Tibial artery (tissue), 4 donors: Measurements from ENCODE around the gene ARRDC4.

ENCODE experiments used
- DNase-seq, 2 donors: peaks; one replicate each; pipeline ENCODE4 v3.0.0-alpha.2; 2019
- H3K27ac ChIP-seq, 2 donors: fragments of 200-600 bp; sonication (generic) in 1 of 2; 1 replicate in 1 of 2; 2 replicates in 1 of 2; pipeline ENCODE4 v1.5.1; 2018 to 2019; ENCODE audit warnings: mild to moderate bottlenecking in 1 of 2
- H3K27me3 ChIP-seq, 2 donors: fragments of 200-600 bp; sonication (generic) in 1 of 2; one replicate each; pipeline versions ENCODE4 v1.5.1 to v1.6.0; 2016 to 2019
- H3K36me3 ChIP-seq, 3 donors: fragments of 200-600 bp; sonication (generic) in 2 of 3; one replicate each; pipeline ENCODE4 v1.5.1; 2016 to 2019; ENCODE audit warnings: mild to moderate bottlenecking in 2 of 3
- H3K4me1 ChIP-seq, 4 donors: fragments of 200-600 bp; sonication (generic) in 2 of 4; 1 replicate in 3 of 4; 2 replicates in 1 of 4; pipeline ENCODE4 v1.5.1; 2016 to 2019
- H3K4me3 ChIP-seq, 2 donors: fragments of 200-600 bp; sonication (generic) in 1 of 2; 1 replicate in 1 of 2; 2 replicates in 1 of 2; pipeline ENCODE4 v1.5.1; 2018 to 2019; ENCODE audit warnings: mild to moderate bottlenecking in 2 of 2
- H3K9me3 ChIP-seq, 3 donors: fragments of 200-600 bp; sonication (generic) in 1 of 3; one replicate each; pipeline ENCODE4 v1.5.1; 2016 to 2019
- CTCF ChIP-seq, 2 experiments: fragments of 200-600 bp in 1 of 2; fragments of 450-650 bp in 1 of 2; IDR thresholded peaks; one replicate each; pipeline ENCODE4 v1.5.1; 2017 to 2019; ENCODE audit warnings: antibody characterized with exemption in 2 of 2, mild to moderate bottlenecking in 1 of 2, moderate library complexity in 1 of 2
- intact Hi-C: fragments of 100-400 bp; cut with DNase I; formaldehyde crosslinking; loops from one replicate; pipeline ENCODE4 v1.15.0; 2023; ENCODE audit warnings: low total_unique reads

Gene ARRDC4

GRCh38 chr15:98003518-98003917 lies 43.0 kb downstream of the ARRDC4 start:
- H3K27me3 ChIP-seq, result no peaks in the 10 kb centered on the region
- H3K36me3 ChIP-seq, result no peaks in the 10 kb centered on the region
- no peaks in the 10 kb centered on the region for H3K9me3 ChIP-seq
- no peak for DNase-seq
- peaks cover 0 to 8% (median 0%) of the 10 kb centered on the region in 4 donors for H3K4me1 ChIP-seq
- TF ChIP-seq CTCF (IDR thresholded peaks at IDR 0.05), result no peak
- intact Hi-C loops, result no loop called here
- no peak overlapping the region for H3K4me3 ChIP-seq
- no peak overlapping the region for H3K27ac ChIP-seq

- no peak for DNase-seq
- Histone ChIP-seq H3K27me3 (no peaks in the 10 kb centered on the region), H3K4me3 (no peak overlapping the region), H3K27ac (no peak overlapping the region), H3K36me3 (no peaks in the 10 kb centered on the region), H3K9me3 (no peaks in the 10 kb centered on the region), H3K4me1 (peaks cover 0 to 8% (median 0%) of the 10 kb centered on the region in 4 donors)
- no peak for TF ChIP-seq CTCF (IDR thresholded peaks at IDR 0.05)
- intact Hi-C loops, result no loop called here
Observed at GRCh38 chr15:98003996-98004395, 43.5 kb downstream of the ARRDC4 start.

GRCh38 chr15:98005659-98006058 lies 45.2 kb downstream of the ARRDC4 start:
- H3K27ac ChIP-seq, result no peak overlapping the region

GRCh38 chr15:98009169-98009568 lies 48.7 kb downstream of the ARRDC4 start:
- no peak for DNase-seq
- Histone ChIP-seq H3K4me3 (no peak overlapping the region), H3K4me1 (peaks cover 0 to 8% (median 0%) of the 10 kb centered on the region in 4 donors), H3K27me3 (no peaks in the 10 kb centered on the region), H3K9me3 (no peaks in the 10 kb centered on the region), H3K27ac (no peak overlapping the region), H3K36me3 (no peaks in the 10 kb centered on the region)
- intact Hi-C loops, result no loop called here
- no peak for TF ChIP-seq CTCF (IDR thresholded peaks at IDR 0.05)

More at GRCh38 chr15:98005659-98006058, 45.2 kb downstream of the ARRDC4 start:
- TF ChIP-seq CTCF (IDR thresholded peaks at IDR 0.05), result no peak
- peaks cover 0 to 8% (median 0%) of the 10 kb centered on the region in 4 donors for H3K4me1 ChIP-seq
- no peaks in the 10 kb centered on the region for H3K36me3 ChIP-seq
- no peaks in the 10 kb centered on the region for H3K9me3 ChIP-seq
- intact Hi-C loops, result no loop called here
- no peak overlapping the region for H3K4me3 ChIP-seq
- no peaks in the 10 kb centered on the region for H3K27me3 ChIP-seq
- no peak for DNase-seq

- H3K27ac ChIP-seq, result no peak overlapping the region
- no peak overlapping the region for H3K4me3 ChIP-seq
- intact Hi-C loops, result no loop called here
- no peaks in the 10 kb centered on the region for H3K27me3 ChIP-seq
- no peak for TF ChIP-seq CTCF (IDR thresholded peaks at IDR 0.05)
- H3K9me3 ChIP-seq, result no peaks in the 10 kb centered on the region
- H3K36me3 ChIP-seq, result no peaks in the 10 kb centered on the region
- DNase-seq, result no peak
- H3K4me1 ChIP-seq, result peaks cover 0 to 8% (median 0%) of the 10 kb centered on the region in 4 donors
Observed at GRCh38 chr15:98009971-98010370, 49.5 kb downstream of the ARRDC4 start.

- no peak for TF ChIP-seq CTCF (IDR thresholded peaks at IDR 0.05)
- intact Hi-C loops, result no loop called here
- DNase-seq, result no peak
Observed at GRCh38 chr15:98012354-98012753, 51.9 kb downstream of the ARRDC4 start.

More at GRCh38 chr15:98012354-98012753, 51.9 kb downstream of the ARRDC4 start:
- Histone ChIP-seq H3K27ac (no peak overlapping the region), H3K27me3 (no peaks in the 10 kb centered on the region), H3K9me3 (no peaks in the 10 kb centered on the region), H3K4me3 (no peak overlapping the region), H3K4me1 (peaks cover 0 to 8% (median 0%) of the 10 kb centered on the region in 4 donors), H3K36me3 (no peaks in the 10 kb centered on the region)
